KBM-7 (cell line): Measurements from ENCODE around the gene PRDM5.

ENCODE experiments used
- DNase-seq: peaks from one replicate; pipeline ENCODE4 v3.0.0-alpha.2; 2015
- in situ Hi-C: fragments of 300-500 bp; cut with MboI; formaldehyde crosslinking; loops from 2 replicates; pipeline ENCODE4 v1.14.3; 2020; ENCODE audit warnings: low sequenced_read_pairs, low pct_unique_long_range_greater_than_20kb, mixed read lengths

Gene PRDM5

DNA sequence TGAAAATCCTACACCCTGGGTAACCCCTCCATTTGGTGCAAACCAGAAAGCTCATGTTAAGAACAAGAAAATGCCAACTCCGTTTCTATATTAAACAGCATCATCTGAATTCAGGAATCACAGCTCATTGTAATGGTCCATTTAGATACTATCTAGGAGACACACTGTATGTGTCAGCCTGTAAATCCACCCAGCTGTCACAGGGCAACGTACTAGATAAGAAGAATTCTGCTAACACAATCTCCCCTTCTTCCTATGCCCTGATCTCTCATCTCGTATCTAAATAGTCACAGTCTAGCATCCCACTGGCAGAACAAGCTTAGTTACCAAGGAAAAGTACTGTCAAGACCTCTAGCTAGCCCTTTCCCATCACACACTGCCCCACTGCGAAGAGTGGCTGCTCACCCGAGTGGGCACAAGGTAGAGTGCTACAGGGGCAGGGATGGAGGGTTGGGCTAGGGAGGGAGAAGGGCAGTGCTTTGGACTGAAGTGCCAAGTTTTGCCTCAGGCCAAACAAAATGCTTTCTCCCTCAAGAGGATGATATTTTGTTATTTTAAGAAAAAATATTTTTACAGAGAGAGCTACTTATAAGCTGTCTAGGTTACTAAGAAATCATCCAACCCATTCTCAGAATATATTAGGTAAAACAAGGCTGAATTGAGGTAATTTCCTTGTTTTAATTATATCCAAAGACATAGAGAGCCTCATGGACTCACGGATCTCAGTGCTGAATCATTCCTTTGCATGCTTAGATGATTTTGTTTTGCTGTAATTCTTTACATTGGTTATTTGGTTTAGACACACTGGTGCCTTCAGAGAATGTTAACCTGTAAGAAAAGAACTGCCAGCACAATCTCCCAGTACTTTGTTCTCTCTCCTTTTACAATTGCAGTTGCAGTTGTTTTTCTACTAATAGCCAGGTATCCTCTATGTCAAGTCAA is 196.6 kb downstream of the PRDM5 start:
- DNase-seq = no peak
- in situ Hi-C loops = no loop called here

DNA sequence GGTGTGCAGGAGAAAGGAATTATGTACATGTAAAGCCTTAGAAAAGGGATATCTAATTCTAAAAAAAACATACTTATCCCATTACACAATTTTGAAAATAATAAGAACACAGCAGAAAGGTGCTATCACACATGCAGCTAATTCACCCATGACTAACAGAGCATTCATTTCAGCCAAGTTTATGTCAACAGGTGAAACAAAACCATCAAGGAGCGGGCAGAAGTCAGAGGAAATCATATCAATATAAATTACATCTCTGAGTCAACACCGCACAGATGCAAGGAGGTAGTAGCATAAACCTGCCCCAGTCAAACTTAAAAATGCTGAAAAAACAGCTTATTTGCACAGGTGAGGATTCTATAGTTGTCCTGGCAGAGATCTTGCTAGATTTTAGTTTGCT is 197.9 kb downstream of the PRDM5 start:
- DNase-seq = no peak
- in situ Hi-C loops = no loop called here

DNA sequence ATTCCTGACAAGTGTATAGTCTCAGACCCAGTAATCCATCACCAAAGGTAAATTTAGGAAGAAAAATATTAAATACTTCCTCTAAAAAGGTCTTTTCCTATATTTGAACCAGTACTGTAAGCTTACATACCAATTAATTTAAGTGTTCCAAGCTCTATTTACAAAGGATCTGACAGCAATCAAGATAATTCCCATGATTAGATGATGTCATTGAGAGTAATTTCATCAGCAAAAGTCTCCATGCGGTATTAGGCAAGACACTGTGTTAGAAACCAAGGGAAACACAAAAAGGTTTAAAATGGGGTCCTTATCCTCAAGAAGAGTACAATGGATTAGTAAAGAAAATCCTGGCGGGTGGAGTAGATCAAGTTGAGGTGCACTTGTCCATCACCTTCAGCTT is 198.5 kb downstream of the PRDM5 start:
- DNase-seq = no peak
- in situ Hi-C loops = no loop called here

DNA sequence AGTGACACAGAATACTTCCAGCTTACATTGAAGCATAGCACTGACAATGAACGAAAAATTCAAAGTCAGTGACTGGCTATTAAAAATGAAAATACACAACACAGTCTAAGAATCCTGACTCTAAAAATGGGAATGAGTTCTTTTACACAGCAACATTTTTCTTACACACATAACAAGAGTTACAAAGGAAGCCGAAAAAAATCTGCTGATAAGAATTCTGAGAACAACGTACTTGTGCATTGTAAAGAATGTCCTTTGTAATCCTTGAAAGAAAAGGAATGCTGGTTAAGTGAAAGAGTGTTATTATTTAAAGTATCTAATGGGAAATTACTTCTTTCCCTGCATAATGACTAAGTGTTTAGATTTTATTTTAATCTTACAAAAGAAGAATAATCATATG is 199.4 kb downstream of the PRDM5 start:
- DNase-seq = no peak
- in situ Hi-C loops = no loop called here

DNA sequence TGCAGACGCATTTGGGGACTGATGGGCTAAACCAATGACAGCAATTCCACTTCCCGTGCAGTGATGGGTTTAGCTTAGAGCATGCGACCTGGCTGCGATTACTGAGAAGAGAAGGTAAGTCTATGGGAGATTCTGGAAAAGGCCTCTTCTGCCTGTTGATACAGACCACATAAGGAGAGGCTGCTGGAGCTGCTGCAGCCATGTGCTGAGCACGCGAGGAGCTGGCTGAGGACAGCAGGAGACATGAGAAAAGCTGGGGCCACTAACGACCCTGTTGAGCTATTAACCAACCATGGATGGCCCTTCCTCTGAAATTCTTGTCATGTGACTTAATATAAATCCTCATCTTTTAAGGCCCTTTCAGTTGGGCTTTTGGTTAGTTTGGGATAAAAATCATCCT is 199.9 kb downstream of the PRDM5 start:
- in situ Hi-C loops = no loop called here
- DNase-seq = no peak

DNA sequence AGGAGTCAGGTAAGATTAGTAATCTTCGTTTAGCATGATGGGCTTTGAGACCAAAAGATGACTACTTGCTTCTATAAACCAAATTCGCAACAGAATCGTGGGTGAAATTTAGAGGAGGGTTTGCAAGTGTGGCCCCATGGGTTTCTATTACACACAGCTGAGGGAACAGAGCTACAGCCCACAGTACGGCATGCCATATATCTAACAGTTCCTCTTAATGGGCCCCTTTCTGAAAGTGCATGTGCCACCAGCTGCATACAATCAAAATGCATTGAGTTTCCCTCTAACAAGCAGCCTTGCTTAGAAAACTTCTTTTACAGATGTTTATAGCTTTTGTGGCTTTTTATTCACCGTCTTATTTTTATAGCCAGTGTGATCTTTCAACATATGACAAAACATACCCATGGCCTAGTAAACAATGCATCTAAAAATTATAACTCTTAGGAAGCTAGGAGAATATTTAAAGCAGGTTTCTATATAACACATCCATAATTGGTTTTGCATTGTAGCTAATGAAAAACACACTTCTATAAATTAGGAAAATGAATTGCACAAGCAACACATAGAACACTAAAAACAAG is 202.1 kb downstream of the PRDM5 start:
- in situ Hi-C loops = no loop called here

DNA sequence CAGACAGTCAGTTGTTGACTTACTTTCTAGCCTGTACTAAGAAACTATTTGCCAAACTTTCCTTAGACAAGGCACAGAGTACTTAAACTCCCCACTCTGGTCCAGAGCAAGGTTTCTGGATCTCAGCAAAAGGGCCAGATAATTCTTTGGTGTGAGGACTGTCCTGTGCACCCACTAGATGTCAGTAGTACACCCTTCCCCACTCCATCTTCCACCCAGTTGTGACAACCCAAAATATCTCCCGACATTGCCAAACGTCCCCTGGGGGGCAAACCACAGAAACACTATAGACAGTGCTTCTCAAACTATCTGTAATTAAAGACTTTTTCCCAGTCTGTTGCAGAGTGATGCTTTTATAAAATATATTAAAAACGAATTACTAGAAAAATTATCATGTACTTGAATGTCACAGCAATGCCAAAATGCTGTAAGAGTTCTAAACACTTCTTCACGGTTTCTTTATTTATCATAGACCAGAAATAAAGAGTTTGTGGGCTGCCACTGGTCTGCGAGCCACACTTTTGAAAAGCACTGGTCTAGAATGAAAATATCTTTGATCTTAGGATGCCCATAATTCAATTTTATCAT is 203.5 kb downstream of the PRDM5 start:
- in situ Hi-C loops = no loop called here
- DNase-seq = peak; percentile 34

More for the DNA sequence above, 202.1 kb downstream of the PRDM5 start:
- no peak for DNase-seq

DNA sequence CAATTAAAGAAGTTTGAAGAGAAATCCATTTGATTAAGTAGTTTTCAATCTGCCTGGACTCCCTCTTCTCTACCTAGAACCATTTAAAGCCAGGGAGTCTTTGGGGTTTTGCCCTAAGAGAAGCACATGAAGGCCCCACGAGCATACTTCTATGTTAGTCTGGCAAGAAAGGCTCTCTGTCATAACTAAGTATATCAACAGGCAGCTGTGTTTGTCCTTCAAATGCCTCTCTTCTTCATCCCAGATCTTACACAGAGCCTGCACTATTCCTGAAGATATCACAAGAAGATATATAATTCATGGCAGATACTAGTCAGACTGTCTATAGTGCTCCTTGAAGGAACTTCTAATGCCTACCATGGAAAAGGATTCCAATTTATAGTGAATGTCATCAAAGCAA is 206.2 kb downstream of the PRDM5 start:
- no peak for DNase-seq
- in situ Hi-C loops = no loop called here

DNA sequence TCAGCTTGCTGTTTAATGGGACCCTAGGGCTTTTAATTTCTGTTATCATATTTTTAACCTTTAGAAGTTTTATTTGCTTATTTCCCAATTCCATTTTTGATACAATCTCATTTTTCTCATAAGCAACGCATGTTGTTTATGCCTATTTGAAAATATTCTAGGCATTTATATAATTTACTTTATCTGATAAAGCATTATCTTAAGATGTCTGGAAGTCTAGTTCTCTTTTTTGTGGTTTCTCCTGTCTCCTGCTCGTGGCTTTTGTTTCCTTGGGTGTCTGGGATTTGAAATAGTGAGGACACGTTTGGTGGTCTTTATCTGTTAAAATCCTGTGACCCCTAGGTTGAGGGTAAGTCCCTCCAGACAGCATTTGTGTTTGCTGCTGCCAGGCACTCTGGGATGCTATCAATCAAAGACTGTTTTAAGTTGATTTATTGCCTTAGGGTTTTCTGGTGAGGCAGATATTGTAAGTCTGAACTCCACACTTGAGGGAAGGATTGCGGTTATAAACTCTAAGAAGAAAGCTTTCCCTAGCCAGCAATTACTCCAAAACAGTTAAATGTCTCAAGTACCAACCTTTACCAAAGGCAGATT is 208.0 kb downstream of the PRDM5 start:
- no peak for DNase-seq
- in situ Hi-C loops = no loop called here

DNA sequence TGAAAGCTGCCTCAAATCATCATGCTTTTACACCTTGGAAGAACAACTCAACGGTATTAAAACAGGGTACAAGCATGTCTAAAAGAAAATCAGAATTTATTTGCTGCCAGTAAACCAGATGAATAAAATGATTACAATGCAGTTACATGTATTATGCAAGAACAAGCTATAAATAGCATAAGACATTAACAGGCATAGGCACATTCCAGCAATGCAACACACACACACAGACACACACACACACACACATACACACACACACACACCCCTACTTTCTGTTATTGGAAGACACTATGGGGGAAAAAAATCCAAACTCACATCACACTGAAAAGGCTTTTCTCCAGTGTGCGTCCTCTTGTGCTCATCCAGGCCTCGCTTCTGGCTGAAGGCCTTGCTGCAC is 212.5 kb downstream of the PRDM5 start:
- in situ Hi-C loops = no loop called here
- DNase-seq = no peak

DNA sequence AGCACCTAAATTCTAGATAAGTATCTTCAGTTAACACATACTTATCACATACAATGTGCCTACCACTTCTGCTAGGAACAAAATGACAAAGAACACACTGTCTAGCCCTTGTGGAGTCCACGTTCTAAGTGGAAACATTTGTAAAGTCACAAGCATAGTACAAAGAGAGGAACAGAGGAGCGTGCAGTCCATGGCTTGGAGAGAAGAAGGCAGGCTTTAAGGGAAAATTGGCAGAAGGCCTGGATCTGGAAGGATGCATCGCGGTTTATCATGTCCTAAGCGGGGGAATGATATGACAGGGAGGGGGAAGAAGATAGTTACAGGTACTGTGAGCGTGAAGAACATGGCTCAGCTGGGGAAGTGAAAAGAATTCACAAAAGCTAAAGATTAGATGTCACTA is 218.0 kb downstream of the PRDM5 start:
- DNase-seq = no peak
- in situ Hi-C loops = no loop called here

DNA sequence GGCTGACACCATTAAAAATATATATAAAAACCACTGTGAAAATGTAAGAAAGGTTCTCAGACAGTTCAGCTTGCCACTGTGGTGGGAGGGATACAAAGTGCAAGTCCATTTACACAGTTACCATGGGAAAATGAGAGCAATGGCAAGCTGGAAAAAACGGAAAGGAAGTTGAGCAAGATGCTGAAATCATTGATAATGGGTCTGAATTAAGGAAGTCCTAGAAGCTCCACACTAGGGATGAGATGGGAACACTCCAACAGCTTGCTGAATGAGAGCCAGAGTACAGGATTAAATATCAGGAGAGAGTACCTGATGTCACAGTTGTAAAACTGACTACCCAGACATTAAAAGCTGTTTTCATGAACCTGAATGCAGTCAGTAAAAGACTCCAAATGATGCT is 218.6 kb downstream of the PRDM5 start:
- DNase-seq = no peak
- in situ Hi-C loops = no loop called here

DNA sequence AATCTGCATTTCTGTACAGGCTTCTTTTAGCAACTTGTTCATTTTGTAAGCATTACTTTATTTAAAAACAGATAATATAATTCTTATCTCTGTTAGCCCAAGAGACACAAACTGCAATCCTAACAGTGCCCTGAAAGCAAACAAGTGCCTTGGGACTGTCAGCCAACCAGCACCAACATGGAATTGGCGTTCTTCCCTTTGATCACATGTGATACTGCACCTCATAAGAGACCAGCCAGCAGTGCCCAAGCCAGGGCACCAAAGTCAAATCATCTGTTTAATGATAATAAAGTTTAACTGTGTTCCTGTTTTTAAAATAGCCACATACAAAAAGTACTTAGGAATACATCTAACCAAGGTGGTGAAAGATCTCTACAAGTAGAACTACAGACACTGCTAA is 223.2 kb downstream of the PRDM5 start:
- in situ Hi-C loops = no loop called here
- DNase-seq = no peak

DNA sequence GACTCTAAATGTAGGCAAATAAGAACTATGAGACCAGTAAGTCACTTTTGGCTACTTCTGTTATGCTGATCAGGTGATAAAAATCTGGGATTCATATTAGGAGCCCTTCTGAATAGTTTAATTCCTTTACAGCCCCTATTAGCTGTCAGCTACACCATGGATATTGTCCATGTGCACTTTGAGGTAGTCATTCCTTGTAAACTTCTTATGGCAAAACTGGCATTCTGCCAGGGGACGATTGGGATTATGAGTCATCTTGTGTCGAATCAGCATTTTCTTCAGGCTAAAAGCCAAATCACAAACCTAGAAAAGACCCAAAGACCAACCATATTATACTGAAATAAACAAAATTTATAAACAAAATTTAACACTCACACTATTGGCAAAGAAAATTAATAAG is 227.6 kb downstream of the PRDM5 start:
- DNase-seq = no peak
- in situ Hi-C loops = no loop called here

DNA sequence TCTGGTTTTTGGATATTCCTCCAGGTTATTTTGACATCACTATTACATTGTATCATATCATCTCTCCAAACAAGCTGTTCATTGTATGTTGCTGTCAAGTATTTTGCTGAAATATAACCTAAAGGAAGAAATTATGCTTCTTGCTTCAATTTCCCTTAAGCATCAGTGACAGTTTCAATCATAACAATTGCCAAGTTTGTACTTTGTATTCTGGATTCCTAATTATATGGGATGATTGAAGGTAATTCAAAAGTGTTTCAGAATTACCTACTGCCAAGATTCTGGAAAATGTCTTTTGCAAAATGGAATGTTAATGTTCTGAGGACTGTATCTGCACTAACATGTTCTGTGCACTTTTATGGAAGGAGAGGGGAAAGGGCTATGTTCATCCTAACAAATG is 228.7 kb downstream of the PRDM5 start:
- in situ Hi-C loops = no loop called here
- DNase-seq = no peak

DNA sequence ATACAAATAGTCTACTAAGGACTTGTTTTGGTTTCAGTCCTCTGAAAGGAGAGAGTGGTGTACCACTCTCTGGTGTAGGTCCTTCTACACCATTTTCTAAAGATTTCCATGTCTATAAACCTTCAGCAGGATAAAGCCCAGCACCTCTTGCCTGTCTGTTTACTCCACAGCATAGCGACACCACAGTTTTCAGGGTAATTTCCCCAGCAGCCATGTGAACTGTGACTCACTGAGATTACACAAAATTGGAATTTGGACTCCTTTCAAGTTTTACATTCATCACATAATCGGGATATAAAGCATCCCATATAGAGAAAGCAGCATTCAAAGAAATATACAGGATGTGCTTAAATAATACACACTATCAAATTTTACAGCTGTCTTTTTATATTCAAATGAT is 229.6 kb downstream of the PRDM5 start:
- no peak for DNase-seq

DNA sequence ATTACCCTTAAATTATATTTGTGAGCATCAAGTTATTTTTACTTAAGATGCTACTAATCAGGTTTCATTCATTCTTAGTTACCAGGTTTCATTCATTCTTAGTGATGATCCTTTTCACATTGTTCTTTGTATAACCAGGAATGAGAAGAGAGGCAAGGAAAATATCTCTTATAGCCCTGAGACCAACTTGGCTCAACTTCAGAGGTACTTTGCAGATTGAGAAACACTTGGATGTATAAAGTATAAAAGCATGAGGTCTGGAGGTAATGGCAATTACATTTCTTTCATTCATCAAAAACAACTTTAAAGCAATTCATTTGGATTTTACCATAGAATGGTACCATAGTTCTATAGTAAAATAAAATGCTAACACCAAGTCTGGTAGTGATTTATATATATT is 231.0 kb downstream of the PRDM5 start:
- in situ Hi-C loops = no loop called here
- DNase-seq = no peak

More for the DNA sequence above, 229.6 kb downstream of the PRDM5 start:
- in situ Hi-C loops = no loop called here

DNA sequence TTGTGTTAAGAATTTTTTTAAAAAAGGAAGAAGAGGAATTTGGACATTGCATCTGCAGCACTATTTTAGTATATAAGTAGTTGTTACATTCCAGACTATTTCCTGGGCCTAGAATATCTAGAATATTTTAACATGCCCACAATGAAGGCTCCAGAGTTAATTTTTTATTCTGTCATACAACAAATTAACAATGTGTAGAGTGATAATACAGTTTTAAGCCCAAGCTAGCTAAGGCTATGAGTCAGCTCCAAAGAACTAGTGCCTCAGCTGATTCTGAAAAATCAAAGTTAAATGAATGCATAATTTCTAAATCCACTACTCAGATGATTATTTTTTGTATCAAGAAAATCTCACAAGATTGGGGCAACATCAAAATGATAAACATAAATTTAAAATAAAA is 231.4 kb downstream of the PRDM5 start:
- DNase-seq = no peak
- in situ Hi-C loops = no loop called here

DNA sequence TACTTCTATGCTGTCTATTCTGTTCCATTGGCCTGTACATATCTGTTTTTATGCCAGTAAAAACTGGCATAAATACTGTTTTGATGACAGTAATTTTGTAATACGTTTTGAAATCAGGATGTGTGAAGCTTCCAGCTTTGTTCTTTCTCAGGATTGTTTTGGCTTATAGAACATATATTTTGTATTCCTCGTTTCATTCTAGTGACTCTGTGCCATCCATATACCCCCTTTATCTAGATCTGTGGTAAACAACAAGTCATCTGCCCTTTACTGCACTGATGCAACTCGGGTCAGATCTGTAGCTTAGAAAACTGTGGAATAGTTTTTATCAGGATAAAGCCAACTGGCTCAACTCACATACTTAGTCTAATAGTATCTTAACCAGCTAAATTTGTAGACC is 233.7 kb downstream of the PRDM5 start:
- in situ Hi-C loops = no loop called here
- DNase-seq = no peak

DNA sequence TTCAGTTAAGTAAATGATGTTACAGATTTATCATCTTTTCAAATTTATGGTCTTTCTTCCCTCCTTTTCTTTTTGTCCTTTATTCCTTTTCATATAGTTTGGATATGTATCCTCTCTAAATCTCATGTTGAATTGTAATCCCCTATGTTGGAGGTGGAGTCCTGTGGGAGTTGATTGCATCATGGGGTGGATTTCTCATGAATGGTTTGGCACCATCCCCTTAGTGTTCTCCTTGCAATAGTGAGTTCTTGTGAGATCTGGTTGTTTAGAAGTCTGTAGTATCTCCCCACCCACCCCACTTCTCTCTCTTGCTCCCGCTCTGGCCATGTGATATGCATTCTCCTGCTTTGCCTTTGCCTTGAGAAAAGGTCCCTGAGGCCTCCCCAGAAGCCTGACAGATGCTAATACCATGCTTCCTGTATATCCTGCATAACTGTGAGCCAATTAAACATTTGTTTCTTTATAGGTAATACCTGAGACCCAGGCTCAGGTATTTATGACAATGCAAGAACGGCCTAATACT is 236.7 kb downstream of the PRDM5 start:
- in situ Hi-C loops = no loop called here
- no peak for DNase-seq
